GM21528 (cell line): ENCODE measurements around the gene SLC35G1.

ENCODE experiments used
- ATAC-seq: cut with Tn5 transposase; IDR thresholded peaks from one replicate; pipeline ENCODE4 v1.9.1; 2021; ENCODE audit warnings: mild to moderate bottlenecking, moderate library complexity; ENCODE audit not compliant: unreplicated experiment, low FRiP score

SLC35G1 gene

GRCh38 chr10:93875032-93875358 is 18.8 kb upstream of the SLC35G1 start:
- ATAC-seq = no peak

GRCh38 chr10:93876381-93876780 is 17.4 kb upstream of the SLC35G1 start:
- ATAC-seq = no peak

- no peak for ATAC-seq
Measured at GRCh38 chr10:93879273-93879672, 14.5 kb upstream of the SLC35G1 start.

GRCh38 chr10:93894516-93895378 is 969 bp downstream of the SLC35G1 start:
- ATAC-seq = no peak

GRCh38 chr10:93897070-93897780 is 3.4 kb downstream of the SLC35G1 start:
- ATAC-seq = no peak

- ATAC-seq = no peak
Measured at GRCh38 chr10:93899109-93899508, 5.3 kb downstream of the SLC35G1 start.

GRCh38 chr10:93903051-93903450 is 9.3 kb downstream of the SLC35G1 start:
- ATAC-seq = no peak

GRCh38 chr10:93904901-93905300 is 11.1 kb downstream of the SLC35G1 start:
- ATAC-seq = no peak

- ATAC-seq = no peak
Measured at GRCh38 chr10:93907059-93907458, 13.3 kb downstream of the SLC35G1 start.

- ATAC-seq = no peak
Measured at GRCh38 chr10:93911866-93912265, 18.1 kb downstream of the SLC35G1 start.

- no peak for ATAC-seq
Measured at GRCh38 chr10:93912444-93912843, 18.7 kb downstream of the SLC35G1 start.

- no peak for ATAC-seq
Measured at GRCh38 chr10:93913706-93914105, 19.9 kb downstream of the SLC35G1 start.

- ATAC-seq = no peak
Measured at GRCh38 chr10:93915598-93915997, 21.8 kb downstream of the SLC35G1 start.

- ATAC-seq = no peak
Measured at GRCh38 chr10:93916257-93917063, 22.7 kb downstream of the SLC35G1 start.

GRCh38 chr10:93917064-93917391 is 23.2 kb downstream of the SLC35G1 start:
- no peak for ATAC-seq

GRCh38 chr10:93917821-93918220 is 24.0 kb downstream of the SLC35G1 start:
- ATAC-seq = no peak

- ATAC-seq = no peak
Measured at GRCh38 chr10:93921338-93921737, 27.6 kb downstream of the SLC35G1 start.

- ATAC-seq = no peak
Measured at GRCh38 chr10:93926613-93927012, 32.8 kb downstream of the SLC35G1 start.

GRCh38 chr10:93938140-93938539 is 44.4 kb downstream of the SLC35G1 start:
- ATAC-seq = no peak

GRCh38 chr10:93940881-93941280 is 47.1 kb downstream of the SLC35G1 start:
- no peak for ATAC-seq

- no peak for ATAC-seq
Measured at GRCh38 chr10:93941606-93942005, 47.8 kb downstream of the SLC35G1 start.
